Mesothelial cell of epicardium (in vitro differentiated cells): Measurements from ENCODE around the gene FAM184B. TPM values are rescaled to one million over a fixed set of nuclear protein-coding genes. Genes with fewer than 3 reads are reported as not detected.

ENCODE experiments used
- DNase-seq, 2 experiments: peaks; one replicate each; pipeline ENCODE4 v3.0.0; 2021; ENCODE audit warnings: low spot score in 2 of 2; ENCODE audit not compliant: unreplicated experiment in 2 of 2
- H3K27ac Mint-ChIP-seq: 2 replicates; pipeline ENCODE4 v1.8.0; 2021; ENCODE audit warnings: mixed read lengths
- H3K27me3 Mint-ChIP-seq: 2 replicates; pipeline ENCODE4 v1.8.0; 2021; ENCODE audit warnings: low read depth, mixed read lengths
- H3K36me3 Mint-ChIP-seq: 2 replicates; pipeline ENCODE4 v1.8.0; 2021; ENCODE audit warnings: mixed read lengths
- H3K4me1 Mint-ChIP-seq: 2 replicates; pipeline ENCODE4 v1.8.0; 2021; ENCODE audit warnings: mixed read lengths
- H3K4me3 Mint-ChIP-seq: 2 replicates; pipeline ENCODE4 v1.8.0; 2021; ENCODE audit warnings: mild to moderate bottlenecking, moderate library complexity, mixed read lengths
- H3K9me3 Mint-ChIP-seq: 2 replicates; pipeline ENCODE4 v1.8.0; 2021; ENCODE audit warnings: mixed read lengths
- total RNA-seq: library from RNA; stranded (reverse); gene quantifications from 3 replicates; pipeline ENCODE4 v1.2.1, GENCODE V29; 2021
- TF ChIP-seq, protein P1 (sequence below): fragments of 200-600 bp; sonication (generic); IDR thresholded peaks from one replicate; pipeline ENCODE4 v1.5.0; 2021; ENCODE audit warnings: antibody characterized with exemption; ENCODE audit not compliant: unreplicated experiment

FAM184B gene
- total RNA-seq, 1 donor from 2014 or later: 0.04 TPM

DNA sequence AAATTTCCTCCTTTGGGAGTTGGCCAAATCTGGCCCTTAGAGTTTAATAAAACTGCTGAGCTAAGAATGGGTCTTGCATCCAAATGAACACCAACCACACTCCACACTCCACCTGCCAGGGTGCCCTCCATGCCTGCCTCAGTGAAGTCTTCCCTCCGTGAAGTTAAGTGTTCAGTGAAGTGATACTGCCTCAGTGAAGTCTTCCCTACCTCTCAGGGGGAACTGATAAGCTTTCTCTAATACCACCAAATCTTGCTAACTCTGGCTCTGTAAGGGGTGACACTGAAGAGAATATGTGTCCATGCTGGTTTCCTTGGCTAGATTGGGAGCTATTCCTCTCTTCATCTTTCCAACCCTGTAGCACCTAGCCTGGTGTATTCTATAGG is 139.0 kb downstream of the FAM184B start:
- Mint-ChIP-seq H3K9me3 (peaks cover 26% of the 10 kb centered on the region), H3K4me3 (no peak overlapping the region), H3K36me3 (peaks cover 22% of the 10 kb centered on the region), H3K27ac (no peak overlapping the region), H3K27me3 (no peaks in the 10 kb centered on the region), H3K4me1 (no peaks in the 10 kb centered on the region)
- no peak for DNase-seq
- TF ChIP-seq, protein P1, sequence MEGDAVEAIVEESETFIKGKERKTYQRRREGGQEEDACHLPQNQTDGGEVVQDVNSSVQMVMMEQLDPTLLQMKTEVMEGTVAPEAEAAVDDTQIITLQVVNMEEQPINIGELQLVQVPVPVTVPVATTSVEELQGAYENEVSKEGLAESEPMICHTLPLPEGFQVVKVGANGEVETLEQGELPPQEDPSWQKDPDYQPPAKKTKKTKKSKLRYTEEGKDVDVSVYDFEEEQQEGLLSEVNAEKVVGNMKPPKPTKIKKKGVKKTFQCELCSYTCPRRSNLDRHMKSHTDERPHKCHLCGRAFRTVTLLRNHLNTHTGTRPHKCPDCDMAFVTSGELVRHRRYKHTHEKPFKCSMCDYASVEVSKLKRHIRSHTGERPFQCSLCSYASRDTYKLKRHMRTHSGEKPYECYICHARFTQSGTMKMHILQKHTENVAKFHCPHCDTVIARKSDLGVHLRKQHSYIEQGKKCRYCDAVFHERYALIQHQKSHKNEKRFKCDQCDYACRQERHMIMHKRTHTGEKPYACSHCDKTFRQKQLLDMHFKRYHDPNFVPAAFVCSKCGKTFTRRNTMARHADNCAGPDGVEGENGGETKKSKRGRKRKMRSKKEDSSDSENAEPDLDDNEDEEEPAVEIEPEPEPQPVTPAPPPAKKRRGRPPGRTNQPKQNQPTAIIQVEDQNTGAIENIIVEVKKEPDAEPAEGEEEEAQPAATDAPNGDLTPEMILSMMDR: no peak

DNA sequence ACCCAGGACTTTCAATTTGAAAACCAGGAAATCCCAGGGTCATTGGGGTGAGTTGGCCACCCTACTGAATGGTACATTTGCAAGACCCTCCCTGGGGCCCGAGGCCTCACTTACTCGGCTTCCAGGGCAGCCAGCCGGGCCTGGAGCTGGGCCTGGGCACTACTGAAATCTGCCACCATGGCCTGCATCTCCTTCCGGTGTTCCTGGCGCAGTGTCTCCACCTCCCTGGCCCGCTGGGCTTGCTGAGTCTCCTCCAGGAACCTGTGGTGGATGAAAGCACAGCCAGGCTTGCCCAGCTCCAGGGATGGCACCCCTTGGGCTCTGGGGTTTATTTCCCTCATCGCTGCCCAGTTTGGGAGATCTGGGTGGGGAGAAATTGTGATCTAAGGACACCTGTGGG is 142.3 kb downstream of the FAM184B start:
- no peak for DNase-seq
- Mint-ChIP-seq H3K27me3 (no peaks in the 10 kb centered on the region), H3K27ac (no peak overlapping the region), H3K36me3 (peaks cover 33% of the 10 kb centered on the region), H3K9me3 (peaks cover 16% of the 10 kb centered on the region), H3K4me3 (no peak overlapping the region), H3K4me1 (no peaks in the 10 kb centered on the region)
- TF ChIP-seq, protein P1: no peak

DNA sequence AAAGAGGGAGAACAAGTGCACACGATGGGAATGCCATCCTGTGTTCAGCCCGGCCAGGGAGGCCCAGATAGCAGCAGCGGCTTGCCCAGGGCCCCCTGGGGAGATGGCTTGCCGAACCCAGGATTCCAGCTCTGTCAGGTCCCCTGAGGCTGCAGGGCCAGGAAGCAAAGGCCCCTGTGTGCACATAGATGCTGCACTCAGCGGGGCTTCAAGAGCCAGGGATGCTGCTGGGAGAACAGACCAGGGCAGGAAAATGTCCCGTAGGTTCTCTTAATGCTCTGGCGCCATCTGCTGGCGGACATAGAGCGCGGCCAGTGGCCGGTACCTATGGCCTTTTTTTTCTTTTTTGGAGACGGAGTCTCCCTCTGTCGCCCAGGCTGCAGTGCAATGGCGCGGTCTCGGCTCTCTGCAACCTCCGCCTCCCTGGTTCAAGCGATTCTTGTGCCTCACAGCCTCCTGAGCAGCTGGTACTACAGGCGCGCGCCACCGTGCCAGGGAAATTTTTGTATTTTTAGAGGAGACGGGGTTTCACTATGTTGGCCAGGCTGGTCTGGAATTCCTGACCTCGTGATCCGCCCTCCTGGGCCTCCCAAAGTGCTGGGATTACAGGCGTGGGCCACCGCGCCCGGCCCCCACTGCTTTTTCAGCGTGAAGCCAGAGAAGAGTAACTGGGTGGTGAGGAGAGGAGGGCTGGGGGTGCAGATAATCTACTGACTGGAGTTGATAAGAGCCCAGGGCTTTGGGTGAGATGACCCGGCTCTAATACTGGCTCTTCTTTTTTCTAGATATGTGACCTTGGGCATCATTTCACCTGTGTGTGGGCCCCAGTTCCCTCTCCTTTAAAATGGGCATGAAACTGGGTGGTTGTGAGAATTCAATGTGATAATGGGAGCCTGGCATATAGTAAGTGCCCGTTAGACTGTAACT is 144.5 kb downstream of the FAM184B start:
- Mint-ChIP-seq H3K4me3 (no peak overlapping the region), H3K36me3 (peaks cover 31% of the 10 kb centered on the region), H3K9me3 (no peaks in the 10 kb centered on the region), H3K4me1 (no peaks in the 10 kb centered on the region), H3K27me3 (no peaks in the 10 kb centered on the region), H3K27ac (no peak overlapping the region)
- TF ChIP-seq, protein P1: peak; percentile 79
- DNase-seq: peak; percentile 48 to 85

DNA sequence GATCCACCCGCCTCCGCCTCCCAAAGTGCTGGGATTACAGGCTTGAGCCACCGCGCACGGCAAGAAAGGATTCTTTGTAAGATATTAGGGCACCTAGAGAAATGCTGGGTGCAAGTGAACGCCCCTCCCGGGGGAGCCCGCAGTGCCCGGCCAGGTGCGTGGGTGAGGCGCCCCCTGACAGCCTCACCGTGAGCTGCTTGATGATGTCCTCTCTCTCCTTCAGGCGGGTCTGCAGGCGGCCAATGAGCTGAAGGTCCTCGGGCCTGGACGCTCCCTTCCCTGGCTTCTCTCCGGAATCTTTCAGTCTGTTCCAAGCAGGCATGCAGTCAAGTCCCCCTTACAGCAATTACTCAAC is 145.1 kb downstream of the FAM184B start:
- Mint-ChIP-seq H3K36me3 (peaks cover 33% of the 10 kb centered on the region), H3K4me3 (no peak overlapping the region), H3K9me3 (no peaks in the 10 kb centered on the region), H3K4me1 (no peaks in the 10 kb centered on the region), H3K27me3 (no peaks in the 10 kb centered on the region), H3K27ac (no peak overlapping the region)
- TF ChIP-seq, protein P1: no peak
- no peak for DNase-seq

DNA sequence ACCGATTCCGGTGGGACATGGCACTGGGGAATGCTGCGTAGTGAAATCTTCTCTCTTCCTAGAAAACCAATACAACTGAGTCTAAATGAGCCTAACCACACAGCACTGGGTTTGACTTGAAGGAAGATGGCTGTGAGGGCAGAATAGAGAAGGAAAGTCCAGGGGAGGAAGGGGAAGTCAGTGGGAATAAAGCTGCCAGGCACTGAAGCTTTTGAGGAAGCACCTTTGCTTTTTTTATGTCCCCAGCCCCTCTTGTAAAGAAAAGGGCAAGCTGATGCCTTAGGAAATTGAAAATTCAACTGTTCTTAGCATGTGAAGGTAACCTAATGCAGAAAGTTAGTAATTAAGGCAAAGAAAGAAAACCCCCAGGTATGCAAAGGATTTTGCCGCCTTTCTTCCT is 146.4 kb downstream of the FAM184B start:
- no peaks in the 10 kb centered on the region for H3K4me1 Mint-ChIP-seq
- H3K36me3 Mint-ChIP-seq: peaks cover 31% of the 10 kb centered on the region
- no peak for DNase-seq
- TF ChIP-seq, protein P1: no peak
- no peak overlapping the region for H3K4me3 Mint-ChIP-seq
- H3K27ac Mint-ChIP-seq: no peak overlapping the region
- H3K27me3 Mint-ChIP-seq: no peaks in the 10 kb centered on the region
- H3K9me3 Mint-ChIP-seq: no peaks in the 10 kb centered on the region
